GM06990 (cell line): Measurements from ENCODE around the gene SLX1A.
"Not testable (repeated sequence)": the region's sequence is repeated elsewhere in the genome, so short reads cannot be mapped to it uniquely, and the experiment has no call there.

Experiments used
- DNase-seq: peaks from one replicate; pipeline ENCODE4 v3.0.0-alpha.2; 2011; ENCODE audit not compliant: insufficient read length; ENCODE audit errors: extremely low read depth
- H3K27me3 ChIP-seq: replicated peaks from 2 replicates; pipeline ENCODE4 v1.6.0; 2011; ENCODE audit warnings: low read length; ENCODE audit not compliant: control insufficient read depth, insufficient read depth
- H3K36me3 ChIP-seq: 2 replicates; pipeline ENCODE4 v1.5.1; 2011; ENCODE audit warnings: low read length; ENCODE audit not compliant: control insufficient read depth, insufficient read depth
- H3K4me3 ChIP-seq: replicated peaks from 2 replicates; pipeline ENCODE4 v1.5.1; 2011; ENCODE audit warnings: low read depth, mild to moderate bottlenecking, control low read depth, low read length
- TF ChIP-seq, protein P1 (sequence below): IDR thresholded peaks from 2 replicates; pipeline ENCODE4 v1.5.1; 2011; ENCODE audit warnings: low read length, control low read depth, mild to moderate bottlenecking, inconsistent platforms; ENCODE audit not compliant: insufficient read depth, poor library complexity, severe bottlenecking

Gene SLX1A

DNA sequence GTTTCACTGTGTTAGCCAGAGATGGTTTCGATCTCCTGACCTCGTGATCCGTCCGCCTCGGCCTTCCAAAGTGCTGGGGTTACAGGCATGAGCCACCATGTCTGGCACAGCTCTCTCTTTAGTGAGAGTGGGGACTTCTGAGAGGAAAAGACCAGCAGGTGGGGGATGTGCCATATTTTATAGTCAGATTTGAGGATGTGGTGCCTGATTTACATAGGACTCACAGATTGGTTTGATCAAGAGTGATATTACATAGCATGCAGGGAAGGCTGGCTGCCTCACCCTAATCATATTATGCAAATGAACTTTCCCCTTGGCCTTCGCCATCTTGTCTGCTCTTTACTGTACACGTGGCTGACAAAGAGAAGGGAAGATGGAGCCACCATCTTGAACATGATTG lies 42.6 kb upstream of the SLX1A start:
- no peaks in the 10 kb centered on the region for H3K27me3 ChIP-seq
- no peak overlapping the region for H3K4me3 ChIP-seq
- DNase-seq, result no peak

GRCh38 chr16:30152517-30152916 lies 41.2 kb upstream of the SLX1A start:
- TF ChIP-seq, protein P1, sequence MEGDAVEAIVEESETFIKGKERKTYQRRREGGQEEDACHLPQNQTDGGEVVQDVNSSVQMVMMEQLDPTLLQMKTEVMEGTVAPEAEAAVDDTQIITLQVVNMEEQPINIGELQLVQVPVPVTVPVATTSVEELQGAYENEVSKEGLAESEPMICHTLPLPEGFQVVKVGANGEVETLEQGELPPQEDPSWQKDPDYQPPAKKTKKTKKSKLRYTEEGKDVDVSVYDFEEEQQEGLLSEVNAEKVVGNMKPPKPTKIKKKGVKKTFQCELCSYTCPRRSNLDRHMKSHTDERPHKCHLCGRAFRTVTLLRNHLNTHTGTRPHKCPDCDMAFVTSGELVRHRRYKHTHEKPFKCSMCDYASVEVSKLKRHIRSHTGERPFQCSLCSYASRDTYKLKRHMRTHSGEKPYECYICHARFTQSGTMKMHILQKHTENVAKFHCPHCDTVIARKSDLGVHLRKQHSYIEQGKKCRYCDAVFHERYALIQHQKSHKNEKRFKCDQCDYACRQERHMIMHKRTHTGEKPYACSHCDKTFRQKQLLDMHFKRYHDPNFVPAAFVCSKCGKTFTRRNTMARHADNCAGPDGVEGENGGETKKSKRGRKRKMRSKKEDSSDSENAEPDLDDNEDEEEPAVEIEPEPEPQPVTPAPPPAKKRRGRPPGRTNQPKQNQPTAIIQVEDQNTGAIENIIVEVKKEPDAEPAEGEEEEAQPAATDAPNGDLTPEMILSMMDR, result no peak
- Histone ChIP-seq H3K4me3 (no peak overlapping the region), H3K27me3 (no peaks in the 10 kb centered on the region), H3K36me3 (no peaks in the 10 kb centered on the region)
- no peak for DNase-seq

More for the DNA sequence above, 42.6 kb upstream of the SLX1A start:
- TF ChIP-seq, protein P1, result no peak
- no peaks in the 10 kb centered on the region for H3K36me3 ChIP-seq

DNA sequence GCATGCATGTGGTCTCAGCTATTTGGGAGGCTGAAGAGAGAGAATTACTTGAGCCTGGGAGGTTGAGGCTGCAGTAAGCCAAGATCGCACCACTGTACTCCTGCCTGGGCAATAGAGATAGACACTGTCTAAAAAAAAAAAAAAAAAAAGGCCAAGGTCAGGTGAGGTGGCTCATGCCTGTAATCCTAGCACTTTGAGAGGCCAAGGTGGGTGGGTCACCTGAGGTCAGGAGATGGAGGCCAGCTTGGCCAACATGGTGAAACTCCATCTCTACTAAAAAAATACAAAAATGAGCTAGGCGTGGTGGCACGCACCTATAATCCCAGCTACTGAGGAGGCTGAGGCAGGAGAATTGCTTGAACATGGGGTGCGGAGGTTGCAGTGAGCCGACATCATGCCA lies 38.5 kb upstream of the SLX1A start:
- no peak for DNase-seq
- H3K36me3 ChIP-seq, result no peaks in the 10 kb centered on the region
- H3K27me3 ChIP-seq, result no peaks in the 10 kb centered on the region
- no peak overlapping the region for H3K4me3 ChIP-seq
- TF ChIP-seq, protein P1, result no peak

DNA sequence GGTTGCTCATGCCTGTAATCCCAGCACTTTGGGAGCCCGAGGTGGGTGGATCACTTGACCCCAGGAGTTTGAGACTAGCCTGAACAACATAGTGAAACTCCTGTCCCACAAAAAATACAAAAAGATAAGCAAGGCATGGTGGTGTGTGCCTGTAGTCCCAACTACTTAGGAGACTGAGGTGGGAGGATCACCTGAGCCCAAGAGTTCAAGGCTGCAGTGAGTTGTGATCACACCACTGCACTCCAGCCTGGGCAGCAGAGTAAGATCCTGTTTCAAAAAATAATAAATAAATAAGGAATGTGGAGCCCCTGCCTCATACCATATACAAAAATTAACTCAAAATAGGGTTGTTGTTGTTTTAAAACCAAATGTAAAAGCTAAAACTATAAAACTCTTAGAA lies 36.5 kb upstream of the SLX1A start:
- no peak overlapping the region for H3K4me3 ChIP-seq
- no peaks in the 10 kb centered on the region for H3K36me3 ChIP-seq
- TF ChIP-seq, protein P1, result no peak
- no peaks in the 10 kb centered on the region for H3K27me3 ChIP-seq
- no peak for DNase-seq

- H3K27me3 ChIP-seq, result no peaks in the 10 kb centered on the region
- TF ChIP-seq, protein P1, result no peak
- no peak for DNase-seq
- H3K36me3 ChIP-seq, result no peaks in the 10 kb centered on the region
- no peak overlapping the region for H3K4me3 ChIP-seq
These were observed 30.1 kb upstream of the SLX1A start for GRCh38 chr16:30163538-30163937.

DNA sequence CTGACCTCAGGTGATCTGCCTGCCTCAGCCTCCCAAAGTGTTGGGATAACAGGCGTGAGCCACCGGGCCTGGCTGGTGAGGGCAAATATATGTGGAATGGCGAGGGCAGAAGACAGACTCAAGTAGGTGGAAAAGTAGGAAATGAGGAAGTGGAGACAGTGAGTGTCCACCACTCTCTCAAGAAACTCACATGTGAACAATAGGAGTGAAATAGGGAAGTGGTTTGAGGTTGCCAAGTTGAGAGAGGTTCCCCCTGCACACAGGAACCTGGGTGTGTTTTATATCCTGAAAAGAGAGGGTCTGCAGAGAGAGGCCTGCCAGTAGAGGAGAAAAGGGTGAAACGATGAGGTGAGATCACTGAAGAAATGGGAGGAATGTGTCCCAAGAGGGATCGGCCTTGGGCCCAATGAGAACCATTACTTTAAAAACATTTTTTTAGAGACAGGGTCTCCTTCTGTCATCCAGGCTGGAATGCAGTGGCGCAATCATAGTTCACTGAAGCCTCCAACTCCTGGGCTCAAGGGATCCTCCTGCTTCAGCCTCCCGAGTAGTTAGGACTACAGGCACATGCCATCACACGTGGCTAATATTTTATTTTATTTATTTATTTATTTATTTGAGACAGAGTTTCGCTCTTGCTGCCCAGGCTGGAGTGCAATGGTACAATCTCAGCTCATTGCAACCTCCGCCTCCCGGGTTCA lies 27.3 kb upstream of the SLX1A start:
- H3K4me3 ChIP-seq, result no peak overlapping the region
- TF ChIP-seq, protein P1, result no peak
- DNase-seq, result peak; percentile 77
- H3K27me3 ChIP-seq, result no peaks in the 10 kb centered on the region
- no peaks in the 10 kb centered on the region for H3K36me3 ChIP-seq

DNA sequence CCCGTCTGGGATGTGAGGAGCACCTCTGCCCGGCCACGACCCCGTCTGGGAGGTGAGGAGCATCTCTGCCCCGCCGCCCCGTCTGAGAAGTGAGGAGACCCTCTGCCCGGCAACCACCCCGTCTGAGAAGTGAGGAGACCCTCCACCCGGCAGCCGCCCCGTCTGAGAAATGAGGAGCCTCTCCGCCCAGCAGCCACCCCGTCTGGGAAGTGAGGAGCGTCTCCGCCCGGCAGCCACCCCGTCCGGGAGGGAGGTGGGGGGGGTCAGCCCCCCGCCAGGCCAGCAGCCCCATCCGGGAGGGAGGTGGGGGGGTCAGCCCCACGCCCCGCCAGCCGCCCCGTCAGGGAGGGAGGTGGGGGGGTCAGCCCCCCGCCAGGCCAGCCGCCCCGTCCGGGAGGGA lies 24.9 kb upstream of the SLX1A start:
- not testable (repeated sequence) for DNase-seq, H3K27me3 ChIP-seq, H3K36me3 ChIP-seq, H3K4me3 ChIP-seq

- H3K27me3 ChIP-seq, H3K36me3 ChIP-seq, DNase-seq, H3K4me3 ChIP-seq: not testable (repeated sequence)
These were observed 24.3 kb upstream of the SLX1A start for GRCh38 chr16:30169416-30169815.
